GM18868 (cell line): Measurements from ENCODE around the gene RAB5A.
A peak's percentile ranks its signal among the peaks of the same experiment; 100 is the strongest.
"Not testable (repeated sequence)": the region's sequence is repeated elsewhere in the genome, so short reads cannot be mapped to it uniquely, and the experiment has no call there.

Experiments
- ATAC-seq: cut with Tn5 transposase; IDR thresholded peaks from one replicate; pipeline ENCODE4 v1.9.1; 2021; ENCODE audit warnings: mild to moderate bottlenecking, moderate library complexity; ENCODE audit not compliant: unreplicated experiment

RAB5A gene

DNA sequence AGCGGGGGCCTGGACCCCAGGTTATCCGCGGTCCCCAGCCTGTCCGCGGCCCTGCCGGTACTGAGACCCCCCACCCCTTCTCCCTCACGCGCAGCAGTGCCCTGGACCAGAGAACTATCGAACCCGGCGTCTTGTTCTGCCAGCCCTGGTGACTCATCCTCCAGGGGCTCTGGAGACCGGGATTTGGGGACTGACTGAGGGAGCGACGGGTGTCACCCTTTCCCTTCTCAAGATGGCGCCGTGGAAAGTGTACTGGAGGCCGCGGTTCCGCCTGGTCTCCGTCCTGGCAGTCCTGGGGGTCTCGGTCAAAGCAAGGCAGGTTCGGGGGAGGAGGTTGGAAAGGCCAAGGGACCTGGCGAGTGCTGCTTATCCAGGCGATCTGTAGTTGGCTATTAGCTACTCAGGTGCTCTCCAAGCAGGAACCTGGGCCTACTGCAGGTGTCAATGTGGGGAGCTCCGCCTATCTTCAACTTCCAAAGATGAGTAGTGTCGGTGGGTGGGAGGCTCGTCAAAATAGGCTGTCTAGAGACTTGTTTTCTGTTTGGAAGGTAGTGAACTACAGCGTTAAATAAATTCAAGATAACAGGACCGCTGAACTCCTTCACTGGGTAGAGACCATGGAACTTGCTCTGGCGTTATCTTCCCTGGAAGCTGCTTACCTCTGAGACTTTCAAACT, 790 bp downstream of the RAB5A start:
- ATAC-seq = peak; percentile 21

GRCh38 chr3:19948226-19948591, 1.3 kb downstream of the RAB5A start:
- no peak for ATAC-seq

DNA sequence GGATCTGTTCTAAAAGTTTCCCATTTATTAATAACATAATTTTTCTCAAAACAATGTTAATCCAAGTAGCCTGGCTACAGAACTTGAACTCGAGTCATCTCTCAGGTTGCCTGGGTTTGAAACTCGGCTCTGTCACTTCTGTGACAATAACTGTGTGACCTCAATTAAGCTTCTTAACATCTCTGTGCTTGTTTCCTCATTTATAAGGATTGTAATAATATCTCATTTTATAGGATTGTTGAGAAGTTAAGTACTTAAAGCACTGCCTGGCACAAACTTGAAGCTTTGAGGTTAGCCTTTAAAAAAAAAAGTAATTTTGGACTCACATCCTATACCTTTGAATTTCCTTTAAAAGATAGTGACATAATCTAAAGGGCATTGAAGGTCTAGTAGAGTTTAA, 3.4 kb downstream of the RAB5A start:
- ATAC-seq = no peak

- ATAC-seq = no peak
These were observed 7.8 kb downstream of the RAB5A start for GRCh38 chr3:19954676-19955075.

DNA sequence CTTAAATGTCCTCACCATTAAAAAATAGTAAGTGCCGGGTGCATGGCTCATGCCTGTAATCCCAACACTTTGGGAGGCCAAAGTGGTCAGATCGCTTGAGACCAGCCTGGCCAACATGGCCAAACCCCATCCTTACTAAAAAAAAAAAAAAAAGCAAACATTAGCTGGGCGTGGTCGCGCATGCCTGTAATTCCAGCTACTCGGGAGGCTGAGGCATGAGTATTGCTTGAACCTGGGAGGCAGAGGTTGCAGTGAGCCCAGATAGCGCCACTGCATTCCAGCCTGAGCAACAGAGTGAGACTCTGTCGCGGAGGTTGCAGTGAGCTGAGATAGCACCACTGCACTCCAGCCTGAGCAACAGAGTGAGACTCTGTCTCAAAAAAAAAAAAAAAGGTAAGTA, 10.5 kb downstream of the RAB5A start:
- ATAC-seq = not testable (repeated sequence)

DNA sequence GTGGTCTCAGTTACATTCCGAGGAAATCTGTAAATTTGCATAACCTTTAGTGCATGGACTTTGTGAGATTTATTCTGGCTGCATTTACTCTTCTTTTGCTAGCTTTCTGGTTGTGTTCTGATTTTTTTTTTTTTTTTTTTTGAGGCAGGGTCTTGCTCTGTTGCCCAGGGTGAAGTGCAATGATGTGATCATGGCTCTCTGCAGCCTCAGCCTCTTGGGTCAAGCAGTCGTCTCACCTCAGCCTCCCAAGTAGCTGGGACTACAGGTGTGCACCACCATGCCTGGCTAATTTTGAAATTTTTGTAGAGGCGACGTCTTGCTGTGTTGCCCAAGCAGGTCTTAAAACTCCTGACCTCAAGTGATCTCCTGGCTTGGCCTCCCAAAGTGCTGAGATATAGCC, 12.6 kb downstream of the RAB5A start:
- no peak for ATAC-seq

DNA sequence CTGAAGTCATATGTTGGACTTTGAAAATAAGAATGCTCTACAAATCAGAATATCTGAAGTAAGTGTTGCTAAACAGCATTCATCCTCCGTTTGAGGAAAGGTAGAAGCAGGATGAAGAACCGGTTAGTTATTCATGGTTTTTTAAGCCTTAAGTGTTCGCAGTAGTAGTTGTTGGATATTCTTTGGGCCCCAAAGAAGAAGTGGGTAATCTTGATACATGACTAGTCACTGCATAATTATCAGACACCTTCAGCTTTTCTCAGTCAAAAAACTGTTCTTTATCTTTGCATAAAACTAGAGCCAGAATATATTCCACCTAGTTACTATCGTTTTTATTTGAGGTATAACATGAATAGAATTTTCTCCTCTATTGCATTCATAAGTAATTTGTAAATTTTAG, 13.8 kb downstream of the RAB5A start:
- no peak for ATAC-seq

DNA sequence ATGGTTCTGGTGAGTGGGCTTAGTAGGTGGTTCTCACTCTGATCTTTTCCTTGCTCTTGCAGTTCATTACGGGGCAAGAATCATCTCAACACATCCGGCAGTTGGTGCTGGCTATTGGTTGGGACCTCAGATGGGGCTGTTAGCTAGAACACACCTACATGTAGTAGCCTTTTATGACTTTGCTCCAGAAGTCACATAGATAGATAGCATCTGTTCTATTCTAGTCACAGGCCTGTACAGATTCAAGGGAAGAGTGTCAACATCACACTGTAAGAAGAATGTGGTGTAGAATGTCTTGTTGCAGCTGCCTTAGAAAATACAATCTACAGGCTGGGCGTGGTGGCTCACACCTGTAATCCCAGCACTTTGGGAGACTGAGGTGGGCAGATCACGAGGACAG, 15.1 kb downstream of the RAB5A start:
- no peak for ATAC-seq

DNA sequence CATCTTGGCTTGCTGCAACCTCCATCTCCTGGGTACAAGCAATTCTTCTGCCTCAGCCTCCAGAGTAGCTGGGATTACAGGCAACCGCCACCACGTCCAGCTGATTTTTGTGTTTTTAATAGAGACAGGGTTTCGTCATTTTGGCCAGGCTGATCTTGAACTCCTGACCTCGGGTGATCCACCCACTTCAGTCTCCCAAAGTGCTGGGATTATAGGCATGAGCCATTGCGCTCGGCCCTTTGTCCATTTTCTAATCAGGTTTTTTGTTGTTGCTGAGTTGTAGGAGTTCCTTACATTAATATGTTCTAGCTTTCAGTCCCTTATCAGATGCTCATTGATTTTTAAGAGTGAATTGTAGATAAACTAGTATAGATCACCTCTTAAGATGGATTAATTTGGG, 20.3 kb downstream of the RAB5A start:
- ATAC-seq = no peak

- no peak for ATAC-seq
These were observed 20.9 kb downstream of the RAB5A start for GRCh38 chr3:19967812-19968211.

GRCh38 chr3:19970327-19970726, 23.4 kb downstream of the RAB5A start:
- ATAC-seq = no peak

GRCh38 chr3:19972054-19972453, 25.2 kb downstream of the RAB5A start:
- no peak for ATAC-seq

GRCh38 chr3:19988904-19989303, 42.0 kb downstream of the RAB5A start:
- ATAC-seq = not testable (repeated sequence)

DNA sequence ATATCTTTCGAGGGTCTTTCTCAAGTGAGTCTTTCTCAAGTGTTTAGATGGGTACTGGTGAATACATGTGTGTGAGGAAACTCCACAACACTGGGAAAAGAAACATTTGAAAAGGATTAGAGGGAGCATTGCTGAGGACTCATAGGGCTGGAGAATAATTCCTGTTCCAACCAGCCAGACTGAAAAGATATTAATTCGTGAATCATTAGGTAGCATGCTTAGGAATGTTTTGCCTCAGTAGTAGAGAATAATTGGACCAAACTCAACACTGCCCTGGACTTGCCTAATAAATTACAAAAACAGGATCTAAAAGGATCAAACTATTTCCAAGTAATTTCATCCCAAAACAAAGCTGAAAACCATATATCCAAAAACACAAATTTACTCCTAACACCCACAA, 47.9 kb downstream of the RAB5A start:
- ATAC-seq = no peak

DNA sequence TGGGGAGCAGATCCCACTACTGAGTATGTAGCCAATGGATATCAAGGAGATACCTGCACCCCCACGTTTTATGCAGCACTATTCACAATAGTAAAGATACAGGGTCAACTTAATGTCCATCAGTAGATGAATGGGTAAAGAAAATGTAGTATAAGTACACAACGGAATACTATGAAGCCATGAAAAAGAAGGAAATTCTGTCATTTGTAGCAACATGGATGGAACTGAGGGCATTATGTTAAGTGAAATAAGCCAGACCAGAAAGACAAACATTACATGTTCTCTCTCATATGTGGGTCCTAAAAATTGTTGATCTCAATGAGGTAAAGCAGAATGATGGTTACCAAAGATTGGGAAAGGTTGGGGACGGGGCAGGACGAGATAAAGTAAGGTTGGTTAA, 50.6 kb downstream of the RAB5A start:
- no peak for ATAC-seq

DNA sequence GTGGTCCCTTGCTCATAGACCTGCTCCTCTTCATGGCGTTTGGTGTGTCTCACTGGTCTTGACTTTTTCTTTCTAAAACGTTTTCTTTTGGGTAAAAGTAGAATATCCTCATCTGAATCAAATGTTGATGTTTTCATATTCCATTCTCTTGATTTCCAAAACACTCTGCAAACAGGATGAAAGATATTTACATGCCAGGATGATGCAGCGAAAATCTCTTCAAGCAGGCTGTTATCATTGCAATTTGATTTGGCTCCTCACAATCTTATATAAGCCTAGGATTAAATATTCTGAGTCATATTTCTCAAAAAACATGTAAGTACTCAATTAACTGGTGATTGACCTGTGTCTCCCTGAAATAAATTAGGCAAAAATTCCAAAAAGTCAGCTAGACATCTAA, 55.0 kb downstream of the RAB5A start:
- ATAC-seq = no peak

GRCh38 chr3:20007960-20008359, 61.1 kb downstream of the RAB5A start:
- ATAC-seq = no peak

GRCh38 chr3:20008646-20009045, 61.7 kb downstream of the RAB5A start:
- ATAC-seq = no peak

DNA sequence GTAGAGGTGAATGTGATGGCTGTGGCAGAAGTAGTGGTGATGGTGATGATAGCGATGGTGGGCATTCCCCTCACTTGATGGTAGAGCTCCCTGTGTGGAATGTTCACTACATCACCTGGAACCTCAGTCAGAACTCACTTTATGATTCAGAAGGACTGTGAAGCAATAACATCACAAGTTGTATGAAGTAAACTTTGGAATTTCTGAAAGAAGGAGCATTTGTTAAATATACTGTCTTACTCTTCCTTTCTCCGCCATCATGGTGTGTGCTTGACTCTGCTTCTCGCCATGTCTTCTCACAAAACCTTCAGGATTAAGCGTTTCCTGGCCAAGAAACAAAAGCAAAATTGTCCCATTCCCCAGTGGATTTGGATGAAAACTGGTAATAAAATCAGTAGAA, 65.3 kb downstream of the RAB5A start, which contains the start of gene PP2D1:
Gene PP2D1, minus strand, starts transcription at position 101 of the 400 bp plus-strand sequence. CDS start 192 bp downstream, outside the sequence.
- no peak for ATAC-seq

GRCh38 chr3:20013396-20013795, 66.5 kb downstream of the RAB5A start:
- no peak for ATAC-seq

DNA sequence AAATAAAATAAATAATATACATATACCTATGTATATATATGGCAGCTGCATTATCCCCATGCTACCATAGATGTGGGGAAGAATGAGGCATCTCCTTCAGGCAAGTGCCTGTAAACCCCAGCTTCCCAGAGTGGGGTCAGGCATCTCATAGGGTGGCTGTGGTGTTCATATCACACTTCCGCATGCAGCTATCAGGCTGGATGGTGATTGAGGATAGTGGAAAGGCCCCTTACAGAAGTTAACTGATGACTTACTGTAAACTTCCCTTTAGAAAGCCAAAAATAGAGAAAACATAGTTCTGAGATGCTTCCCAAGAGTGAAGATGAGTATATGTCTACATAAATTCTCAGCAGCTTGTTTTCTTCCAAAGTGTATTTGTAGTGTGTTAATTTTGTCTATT, 68.6 kb downstream of the RAB5A start:
- no peak for ATAC-seq

- ATAC-seq = not testable (repeated sequence)
These were observed 69.2 kb downstream of the RAB5A start for GRCh38 chr3:20016076-20016475.

GRCh38 chr3:20022954-20023622, 76.2 kb downstream of the RAB5A start:
- no peak for ATAC-seq
